DMS153 (cell line): ENCODE data around the gene KLHL26.

ENCODE experiments used
- DNase-seq: peaks from one replicate; lab custom pipeline; 2025; lab: John Stamatoyannopoulos, UW

KLHL26 gene

GRCh38 chr19:18647371-18647767, 10.5 kb downstream of the KLHL26 start:
- no peak for DNase-seq

- DNase-seq, result no peak
Observed at GRCh38 chr19:18647807-18648206, 11.0 kb downstream of the KLHL26 start.

DNA sequence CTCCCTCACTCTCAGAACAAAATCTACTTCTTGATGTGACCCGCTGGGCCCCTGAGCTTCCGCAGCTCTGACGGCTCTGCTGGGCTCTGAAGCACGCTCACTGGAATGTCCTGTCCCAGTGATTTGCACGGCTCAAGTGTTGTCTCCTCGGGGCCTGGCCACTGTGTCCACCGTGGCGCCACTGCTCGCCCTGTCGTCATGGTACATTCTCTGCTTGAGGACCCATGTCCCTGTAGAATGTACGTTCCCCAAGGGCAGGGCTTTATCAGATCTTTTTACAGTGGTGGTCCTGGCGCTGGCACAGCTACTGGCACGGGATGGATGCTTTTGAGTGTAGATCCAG, 12.1 kb downstream of the KLHL26 start:
- no peak for DNase-seq

GRCh38 chr19:18649371-18650020, 12.7 kb downstream of the KLHL26 start:
- no peak for DNase-seq

DNA sequence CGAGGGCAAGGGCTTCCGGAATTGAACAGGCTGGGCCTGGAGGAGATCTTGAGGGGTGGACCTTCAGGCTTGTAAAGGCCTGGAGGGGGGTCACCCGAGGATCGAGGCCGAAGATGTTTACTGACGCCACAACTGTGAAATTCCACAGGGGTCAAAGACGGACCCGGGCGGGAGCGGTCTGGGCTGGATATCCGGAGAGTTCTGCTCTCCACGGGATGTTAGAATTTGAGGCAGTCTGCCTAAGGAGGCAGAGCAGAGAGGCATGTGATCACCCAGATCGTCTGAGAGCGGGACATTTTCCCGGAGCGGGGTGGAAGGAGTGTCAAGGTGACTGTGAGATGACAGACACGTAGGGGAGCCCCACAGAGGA, 13.2 kb downstream of the KLHL26 start:
- no peak for DNase-seq

GRCh38 chr19:18650468-18651041, 13.7 kb downstream of the KLHL26 start:
- no peak for DNase-seq

GRCh38 chr19:18651300-18651699, 14.5 kb downstream of the KLHL26 start:
- DNase-seq, result no peak

GRCh38 chr19:18651733-18652132, 14.9 kb downstream of the KLHL26 start:
- no peak for DNase-seq

DNA sequence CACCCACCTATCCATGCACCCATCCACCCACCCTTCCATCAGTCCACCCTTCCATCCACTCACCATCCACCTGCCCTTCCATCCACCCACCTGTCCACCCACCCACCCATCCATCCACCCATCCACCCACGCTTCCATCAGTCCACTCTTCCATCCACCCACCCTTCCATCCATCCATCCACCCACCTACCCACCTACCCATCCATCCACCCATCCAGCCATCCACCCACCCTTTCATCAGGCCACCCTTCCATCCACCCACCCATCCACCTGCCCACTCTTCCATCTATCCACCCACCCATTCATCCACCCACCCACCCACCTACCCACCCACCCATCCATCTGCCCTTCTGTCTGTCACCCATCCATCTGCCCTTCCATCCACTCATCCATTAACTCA, 17.0 kb downstream of the KLHL26 start:
- DNase-seq, result no peak

- DNase-seq, result no peak
Observed at GRCh38 chr19:18654469-18654868, 17.6 kb downstream of the KLHL26 start.

DNA sequence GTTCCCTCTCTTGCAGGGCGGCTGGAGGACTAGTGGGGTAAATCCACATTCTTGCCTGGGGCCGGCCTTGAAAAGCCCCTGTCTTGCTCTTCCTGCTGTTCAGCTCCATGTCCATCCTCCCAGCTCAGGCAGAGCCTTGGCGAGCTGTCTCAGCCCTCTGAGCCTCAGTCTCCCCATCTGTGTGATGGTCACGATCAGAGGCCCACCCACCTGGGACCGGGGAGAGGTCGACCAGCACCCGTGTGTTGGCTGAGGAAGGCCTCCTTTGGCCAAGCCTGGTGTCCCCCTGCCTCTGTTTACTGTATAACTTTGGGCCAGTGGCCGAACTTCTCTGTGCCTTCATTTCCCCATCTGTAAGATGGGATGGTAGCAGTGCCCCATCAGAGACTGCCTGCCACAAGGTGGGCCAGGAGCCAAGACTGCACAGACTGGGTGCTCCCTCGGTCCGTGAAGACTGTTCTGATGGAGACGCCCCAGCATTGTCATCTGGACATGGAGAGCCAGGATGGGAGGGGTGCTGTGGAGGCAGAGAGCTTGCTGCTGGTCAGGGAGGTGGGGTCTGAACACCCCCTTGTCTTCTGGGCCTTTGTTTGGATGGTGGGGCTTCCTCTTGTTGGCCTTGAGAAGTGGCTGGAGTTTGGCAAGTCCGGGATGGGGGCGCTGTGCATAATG, 18.5 kb downstream of the KLHL26 start:
- DNase-seq, result no peak

DNA sequence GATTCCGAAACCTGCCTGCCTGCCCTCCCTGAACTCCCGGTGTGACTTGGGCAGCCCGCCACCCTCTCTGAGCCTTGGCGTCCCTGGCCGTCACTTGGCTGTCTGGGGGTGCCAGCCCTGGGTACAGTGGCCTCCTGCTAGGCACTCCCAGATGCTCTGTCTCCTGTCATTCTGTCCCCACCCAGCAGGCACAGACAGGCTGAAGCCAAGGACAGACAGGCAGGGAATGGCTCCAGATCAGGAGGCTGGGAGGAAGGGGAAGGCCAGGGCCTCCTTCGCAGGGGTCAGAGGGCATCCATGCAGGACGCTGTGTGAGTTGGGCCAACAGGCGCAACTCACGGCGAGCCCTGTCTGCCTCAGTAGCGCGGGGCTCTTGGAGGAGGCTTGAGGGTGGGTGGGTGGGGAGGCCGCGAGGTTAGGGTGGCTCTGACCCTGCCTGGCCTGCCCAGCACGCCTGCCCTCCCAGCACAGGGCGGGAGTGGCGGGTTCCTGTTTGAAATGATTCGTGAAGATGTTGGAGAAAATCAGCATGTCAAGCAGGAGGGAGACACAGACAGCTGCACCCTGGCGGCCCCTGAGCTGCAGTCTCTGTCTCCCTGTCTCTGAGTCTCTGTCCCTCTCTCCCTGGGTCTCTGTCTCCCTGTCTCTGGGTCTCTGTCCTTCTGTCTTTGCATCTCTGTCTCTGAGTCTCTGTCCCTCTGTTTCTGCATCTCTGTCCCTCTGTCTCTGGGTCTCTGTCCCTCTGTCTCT, 19.7 kb downstream of the KLHL26 start:
- no peak for DNase-seq

DNA sequence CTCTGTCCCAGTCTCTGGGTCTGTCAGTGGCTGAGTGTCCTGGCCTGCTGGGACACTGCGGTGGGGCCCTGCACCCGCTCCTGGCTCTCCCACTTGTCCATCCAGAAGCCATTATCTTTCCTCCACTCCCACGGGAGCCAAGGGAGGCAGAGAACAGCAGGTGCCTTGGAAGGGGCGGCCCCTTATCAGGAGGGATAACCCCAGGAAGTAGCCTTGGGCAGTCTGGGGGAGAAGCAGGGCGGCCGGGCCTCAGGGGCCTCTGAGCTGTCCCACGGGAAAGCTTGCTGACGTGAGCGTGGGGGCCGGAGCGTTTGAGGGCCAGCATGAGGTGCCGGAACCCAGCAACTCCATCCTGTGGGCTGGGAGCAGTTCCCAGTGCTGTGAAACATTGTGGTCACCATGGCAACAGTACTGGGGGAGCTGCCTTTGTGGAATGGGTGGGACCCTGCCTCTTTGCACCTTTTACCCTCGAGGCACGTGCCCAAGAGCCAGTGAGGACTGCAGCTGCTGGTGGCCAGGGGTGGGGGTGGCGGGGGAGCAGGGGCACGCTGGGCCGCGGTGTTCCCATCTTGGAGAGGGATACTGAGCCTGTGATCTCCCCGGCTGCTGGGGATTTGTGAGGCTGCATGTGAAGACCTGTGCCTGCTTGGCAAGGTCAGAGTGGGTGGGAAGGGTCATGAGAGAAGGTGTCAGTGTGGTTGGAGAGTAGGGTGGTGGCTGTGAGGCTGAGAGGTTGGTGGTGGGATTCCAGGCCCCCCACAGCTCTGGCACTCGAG, 20.9 kb downstream of the KLHL26 start:
- no peak for DNase-seq

DNA sequence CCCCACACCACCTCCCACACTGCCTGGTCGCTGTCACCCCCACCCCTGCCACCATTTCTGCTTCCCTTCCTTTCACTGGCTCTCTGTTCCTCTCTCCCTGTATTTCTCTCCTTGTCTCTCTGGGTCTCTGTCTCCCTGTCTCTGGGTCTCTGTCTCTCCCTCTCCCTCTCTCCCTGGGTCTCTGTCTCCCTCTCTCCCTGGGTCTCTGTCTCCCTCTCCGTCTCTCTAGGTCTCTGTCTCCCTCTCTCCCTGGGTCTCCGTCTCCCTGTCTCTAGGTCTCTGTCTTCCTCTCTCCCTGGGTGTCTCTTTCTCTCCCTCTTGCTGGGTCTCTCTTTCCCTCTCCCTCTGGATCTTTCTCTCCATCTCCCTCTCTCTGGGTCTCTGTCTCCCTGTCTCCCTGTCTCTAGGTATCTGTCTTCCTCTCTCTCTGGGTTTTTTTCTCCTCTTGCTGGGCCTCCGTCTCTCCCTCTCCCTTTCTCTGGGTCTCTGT, 21.6 kb downstream of the KLHL26 start:
- no peak for DNase-seq

GRCh38 chr19:18659281-18660050, 22.6 kb downstream of the KLHL26 start:
- no peak for DNase-seq

- no peak for DNase-seq
Observed at GRCh38 chr19:18660051-18660910, 23.5 kb downstream of the KLHL26 start.

- DNase-seq, result no peak
Observed at GRCh38 chr19:18660939-18661670, 24.3 kb downstream of the KLHL26 start.

GRCh38 chr19:18662972-18663732, 26.3 kb downstream of the KLHL26 start:
- no peak for DNase-seq
